ENCODE data around the gene SETD4.
"Not testable (repeated sequence)": the region's sequence is repeated elsewhere in the genome, so short reads cannot be mapped to it uniquely, and the experiment has no call there.

SETD4 gene, protein sequence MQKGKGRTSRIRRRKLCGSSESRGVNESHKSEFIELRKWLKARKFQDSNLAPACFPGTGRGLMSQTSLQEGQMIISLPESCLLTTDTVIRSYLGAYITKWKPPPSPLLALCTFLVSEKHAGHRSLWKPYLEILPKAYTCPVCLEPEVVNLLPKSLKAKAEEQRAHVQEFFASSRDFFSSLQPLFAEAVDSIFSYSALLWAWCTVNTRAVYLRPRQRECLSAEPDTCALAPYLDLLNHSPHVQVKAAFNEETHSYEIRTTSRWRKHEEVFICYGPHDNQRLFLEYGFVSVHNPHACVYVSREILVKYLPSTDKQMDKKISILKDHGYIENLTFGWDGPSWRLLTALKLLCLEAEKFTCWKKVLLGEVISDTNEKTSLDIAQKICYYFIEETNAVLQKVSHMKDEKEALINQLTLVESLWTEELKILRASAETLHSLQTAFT

DNA sequence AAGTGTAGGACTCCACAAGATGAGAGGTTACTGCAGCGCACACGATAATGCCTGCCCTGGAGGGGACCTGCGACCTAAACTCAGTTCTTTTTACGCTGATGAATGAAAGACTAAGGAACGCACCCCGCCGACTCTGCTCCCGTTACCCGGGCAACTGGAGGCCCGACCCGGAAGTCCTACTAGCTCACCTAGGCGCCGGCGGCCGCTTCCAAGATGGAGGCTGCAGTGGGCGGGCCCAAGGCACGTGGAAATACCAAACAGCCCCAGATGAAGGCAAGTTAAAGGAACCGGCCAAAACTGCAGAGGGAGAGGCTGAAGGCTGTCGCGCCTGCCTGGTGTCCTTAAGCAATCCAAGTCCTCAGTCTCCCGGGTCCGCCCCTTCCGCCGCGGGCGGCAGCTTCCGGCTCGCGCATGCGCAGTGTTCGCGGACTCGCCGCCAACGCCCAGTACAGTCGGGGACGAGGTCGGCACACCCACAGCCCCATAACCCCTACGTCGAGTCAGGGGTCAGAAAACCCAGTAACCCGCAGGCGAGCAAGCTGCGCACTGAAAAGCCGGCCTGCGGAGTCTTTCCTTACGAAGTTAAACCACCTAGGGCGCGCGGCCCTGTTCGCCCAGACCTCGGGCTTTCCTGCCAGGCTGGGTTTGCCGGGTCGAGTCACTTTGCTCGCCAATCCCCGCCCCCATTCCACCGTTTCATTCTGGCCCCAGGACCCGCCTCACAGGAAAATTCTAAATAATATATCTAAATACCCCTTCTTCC, at the start of gene SETD4:
Gene SETD4 (minus strand): TSS at position 368 of the 763 bp plus-strand sequence. CDS start 1,638 bp downstream, outside the sequence.
- peak; percentile 93 for DNase-seq (ENCODE audit: low spot score)

DNA sequence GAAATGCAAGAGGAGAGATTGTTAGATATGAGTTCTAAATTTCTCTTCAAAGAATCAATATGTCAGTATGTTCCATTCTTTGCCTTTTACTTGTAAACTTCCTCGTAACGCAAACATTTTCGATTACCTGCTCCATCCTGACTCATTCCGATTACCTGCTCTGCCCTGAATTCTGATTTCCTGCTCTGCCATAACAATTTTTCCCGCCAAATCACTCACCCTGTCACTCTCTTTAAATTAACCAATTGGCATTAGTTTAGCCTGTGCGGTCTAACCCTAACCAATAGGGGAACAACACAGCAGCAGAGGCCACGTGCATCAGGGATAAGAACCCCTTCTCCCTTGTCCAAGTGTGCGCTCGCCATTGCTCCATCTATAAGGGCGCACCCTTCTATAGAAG, 49.5 kb upstream of the SETD4 start:
- no peak for DNase-seq (ENCODE audit: low spot score)

DNA sequence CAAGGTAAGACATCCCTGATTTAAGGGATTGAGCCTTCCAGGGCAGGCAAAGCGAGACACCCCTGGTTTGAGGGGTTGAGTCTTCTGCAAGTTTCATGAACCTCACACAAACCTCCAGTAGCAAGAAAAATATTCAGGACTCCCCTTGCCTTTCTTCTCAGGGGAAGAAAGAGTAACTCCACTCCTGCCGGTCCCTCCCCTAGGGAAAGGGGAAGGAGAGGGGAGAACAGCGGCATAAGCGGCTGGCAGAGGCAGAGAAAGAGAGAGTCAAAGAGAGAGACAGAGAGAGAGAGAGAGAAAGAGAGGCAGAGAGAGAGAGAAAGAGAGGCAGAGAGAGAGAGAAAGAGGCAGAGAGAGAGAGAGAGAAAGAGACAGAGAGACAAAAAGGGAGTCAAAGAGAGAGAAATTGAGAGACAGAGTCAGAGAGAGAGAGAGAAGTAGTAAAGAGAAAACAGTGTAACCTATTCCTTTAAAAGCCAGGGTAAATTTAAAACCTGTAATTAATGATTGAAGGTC, 45.1 kb upstream of the SETD4 start:
- DNase-seq (ENCODE audit: low spot score) = no peak

DNA sequence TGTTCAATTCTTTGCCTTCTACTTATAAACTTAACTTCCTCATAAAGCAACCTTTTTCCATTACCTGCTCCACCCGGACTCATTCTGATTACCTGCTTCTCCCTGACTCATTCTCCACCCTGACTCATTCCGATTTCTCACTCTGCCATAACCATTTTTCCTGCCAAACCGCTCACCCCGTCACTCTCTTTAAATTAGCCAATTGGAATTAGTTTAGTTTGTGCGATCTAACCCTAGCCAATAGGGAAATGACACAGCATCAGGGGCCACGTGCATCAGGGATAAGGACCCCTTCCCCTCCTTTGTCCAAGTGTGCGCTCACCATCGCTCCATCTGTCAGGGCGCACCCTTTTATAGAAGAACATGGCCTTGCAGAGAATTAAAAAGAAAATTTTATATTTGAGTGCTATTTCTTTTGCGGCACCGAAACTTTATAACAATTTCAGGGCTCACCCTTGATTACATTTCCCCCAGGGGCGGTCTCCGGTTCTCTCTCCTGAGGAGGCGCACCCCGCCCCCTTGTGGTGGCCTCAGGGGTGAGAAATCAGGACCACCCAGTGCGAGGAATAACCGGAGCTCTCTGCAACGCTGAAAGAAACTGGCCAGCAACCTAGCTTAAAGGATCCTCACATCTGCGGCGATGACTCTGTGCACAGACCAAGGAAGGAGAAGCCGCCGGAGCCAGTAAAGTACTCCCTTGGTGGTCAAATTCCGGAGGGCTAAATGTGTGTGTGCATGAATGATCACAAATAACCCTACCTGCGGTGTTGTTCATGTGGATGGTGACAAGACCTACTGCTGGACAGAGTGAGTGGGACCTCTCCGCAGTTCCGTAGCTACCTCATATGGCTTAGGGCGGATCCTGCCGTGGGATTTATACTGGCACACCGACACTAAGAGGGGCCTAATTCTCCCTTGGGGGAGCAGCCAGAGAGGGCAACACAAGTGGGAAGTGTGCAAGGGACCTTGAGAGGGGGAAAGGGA, 44.3 kb upstream of the SETD4 start:
- DNase-seq (ENCODE audit: low spot score) = no peak

DNA sequence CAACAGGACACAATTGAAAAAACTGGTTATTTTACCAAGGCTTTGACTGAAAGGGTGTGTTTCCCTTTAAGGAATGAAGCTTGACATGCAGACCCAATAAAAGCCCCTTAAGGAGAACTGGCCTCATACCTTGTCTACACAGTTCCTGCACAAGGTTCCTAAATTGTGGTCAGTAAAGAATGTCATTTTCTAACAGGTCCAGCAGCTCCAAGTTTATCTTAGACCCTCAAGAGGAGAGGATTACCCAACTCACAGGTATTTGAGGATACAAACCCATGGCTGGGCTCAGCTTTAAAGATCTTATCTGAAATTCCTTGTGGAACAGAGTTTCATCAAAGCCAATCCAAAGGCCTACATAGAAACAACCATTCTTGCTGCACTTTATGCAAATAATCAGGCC, 43.1 kb upstream of the SETD4 start:
- DNase-seq (ENCODE audit: low spot score) = no peak

DNA sequence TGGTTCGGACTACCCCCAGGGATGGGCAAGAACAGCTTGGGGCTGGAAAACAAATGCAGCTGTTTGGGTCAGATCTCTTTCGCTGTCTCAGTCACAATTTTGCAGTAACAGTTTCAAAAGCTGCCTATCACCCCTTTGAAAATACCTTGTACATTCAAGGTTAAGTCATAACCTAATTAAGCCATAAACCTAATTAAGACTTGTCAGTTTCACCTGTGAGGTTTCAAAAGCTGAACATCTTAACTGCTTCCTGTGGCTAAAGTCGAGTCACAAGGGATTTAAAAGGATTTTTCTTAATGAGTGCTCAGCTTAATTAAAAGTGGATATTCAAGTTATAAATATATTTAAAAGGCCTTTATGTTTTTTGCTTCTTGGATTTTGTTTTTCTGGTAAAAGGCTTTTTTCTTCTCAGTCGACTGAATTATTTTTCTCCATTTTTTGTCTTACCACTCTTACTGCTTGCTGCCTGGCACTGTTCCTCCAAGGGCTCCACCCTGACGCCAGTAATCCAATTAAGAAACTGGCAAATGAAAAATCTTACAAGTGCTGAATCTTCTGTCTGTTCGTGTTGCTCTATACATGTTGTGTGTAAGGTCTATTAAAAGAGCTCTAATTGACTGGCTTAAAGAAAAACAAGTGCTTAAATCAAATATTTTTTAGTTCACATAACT, 40.8 kb upstream of the SETD4 start:
- no peak for DNase-seq (ENCODE audit: low spot score)

DNA sequence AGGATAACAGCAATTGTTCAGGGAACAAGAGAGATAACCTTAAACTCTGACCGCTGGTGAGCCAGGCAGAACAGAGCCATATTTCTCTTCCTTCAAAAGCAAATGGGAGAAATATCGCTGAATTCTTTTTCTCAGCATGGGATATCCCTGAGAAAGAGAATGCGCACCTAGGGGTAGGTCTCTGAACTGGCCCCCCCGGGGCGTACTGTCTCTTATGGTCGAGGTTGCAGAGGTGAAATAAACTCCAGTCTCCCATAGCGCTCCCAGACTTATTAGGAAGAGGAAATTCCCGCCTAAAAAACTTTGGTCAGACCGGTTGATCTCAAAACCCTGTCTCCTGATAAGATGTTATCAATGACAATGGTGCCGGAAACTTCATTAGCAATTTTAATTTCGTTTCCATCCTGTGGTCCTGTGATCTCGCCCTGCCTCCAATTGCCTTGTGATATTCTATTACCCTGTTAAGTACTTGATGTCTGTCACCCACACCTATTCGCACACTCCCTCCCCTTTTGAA, 39.4 kb upstream of the SETD4 start:
- not testable (repeated sequence) for DNase-seq (ENCODE audit: low spot score)

DNA sequence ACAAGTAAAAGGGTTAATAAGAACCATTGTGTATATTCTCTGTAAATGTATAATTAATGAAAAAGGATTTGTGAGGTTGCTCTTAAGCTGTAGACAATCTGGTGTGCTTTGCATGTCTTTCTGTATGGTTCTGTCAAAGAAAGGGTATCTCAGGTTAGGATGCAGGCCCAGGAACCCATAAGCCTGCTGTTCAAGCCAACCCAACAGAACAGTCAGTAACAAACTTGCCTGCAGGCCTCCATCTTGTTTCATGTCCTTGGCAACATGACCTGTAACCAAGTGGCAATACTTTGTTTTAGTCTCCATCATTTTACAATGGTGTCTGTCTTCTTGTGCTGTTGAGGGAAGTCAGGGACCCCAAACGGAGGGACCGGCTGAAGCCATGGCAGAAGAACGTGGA, 38.7 kb upstream of the SETD4 start:
- DNase-seq (ENCODE audit: low spot score) = no peak

DNA sequence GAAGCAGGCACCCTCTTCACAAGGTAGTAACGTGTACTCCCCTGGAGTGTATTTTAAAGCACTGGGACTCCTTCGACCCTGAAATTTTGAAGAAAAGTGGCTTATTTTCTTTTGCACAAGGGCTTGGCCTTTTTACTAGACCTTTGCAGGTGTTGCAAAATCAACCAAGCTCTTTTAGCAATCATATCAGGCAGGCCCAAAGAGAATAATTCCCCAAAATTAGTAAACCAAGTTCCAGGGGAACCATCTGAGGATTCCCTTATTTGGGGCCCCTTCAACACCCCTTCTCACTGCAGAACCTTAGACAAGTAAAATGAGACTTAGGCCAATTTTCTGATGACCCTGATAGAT, 37.8 kb upstream of the SETD4 start:
- DNase-seq (ENCODE audit: low spot score) = no peak

DNA sequence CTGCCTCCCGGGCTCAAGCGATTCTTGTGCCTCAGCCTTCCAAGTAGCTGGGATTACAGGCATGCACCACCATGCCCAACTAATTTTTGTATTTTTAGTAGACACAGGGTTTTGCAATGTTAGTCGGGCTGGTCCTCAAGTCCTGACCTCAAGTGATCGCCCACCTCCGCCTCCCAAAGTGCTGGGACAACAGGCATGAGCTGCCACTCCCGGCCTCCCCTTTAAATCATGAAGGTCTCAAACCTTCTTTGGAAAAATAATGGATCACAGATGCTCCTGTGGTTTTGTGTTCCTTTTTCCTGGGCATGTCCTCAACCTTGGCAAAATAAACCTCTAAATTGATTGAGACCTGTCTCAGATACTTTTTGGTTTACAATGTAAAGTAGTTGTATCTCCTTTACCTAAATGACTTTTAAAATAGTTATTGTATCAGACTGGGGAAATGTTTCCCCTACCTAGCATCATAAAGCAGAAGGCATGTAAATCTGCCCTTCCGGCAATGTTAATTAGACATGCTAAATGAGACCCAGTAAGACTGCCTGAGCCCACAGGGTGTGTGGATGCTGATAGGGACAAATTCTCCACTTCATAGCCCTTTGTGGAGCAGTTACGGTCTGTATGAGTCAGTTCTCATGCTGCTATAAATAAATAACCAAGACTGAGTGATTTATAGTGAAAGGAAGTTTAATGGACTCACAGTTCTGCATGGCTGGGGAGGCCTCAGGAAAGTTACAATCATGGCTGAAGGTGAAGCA, 37.3 kb upstream of the SETD4 start:
- no peak for DNase-seq (ENCODE audit: low spot score)

DNA sequence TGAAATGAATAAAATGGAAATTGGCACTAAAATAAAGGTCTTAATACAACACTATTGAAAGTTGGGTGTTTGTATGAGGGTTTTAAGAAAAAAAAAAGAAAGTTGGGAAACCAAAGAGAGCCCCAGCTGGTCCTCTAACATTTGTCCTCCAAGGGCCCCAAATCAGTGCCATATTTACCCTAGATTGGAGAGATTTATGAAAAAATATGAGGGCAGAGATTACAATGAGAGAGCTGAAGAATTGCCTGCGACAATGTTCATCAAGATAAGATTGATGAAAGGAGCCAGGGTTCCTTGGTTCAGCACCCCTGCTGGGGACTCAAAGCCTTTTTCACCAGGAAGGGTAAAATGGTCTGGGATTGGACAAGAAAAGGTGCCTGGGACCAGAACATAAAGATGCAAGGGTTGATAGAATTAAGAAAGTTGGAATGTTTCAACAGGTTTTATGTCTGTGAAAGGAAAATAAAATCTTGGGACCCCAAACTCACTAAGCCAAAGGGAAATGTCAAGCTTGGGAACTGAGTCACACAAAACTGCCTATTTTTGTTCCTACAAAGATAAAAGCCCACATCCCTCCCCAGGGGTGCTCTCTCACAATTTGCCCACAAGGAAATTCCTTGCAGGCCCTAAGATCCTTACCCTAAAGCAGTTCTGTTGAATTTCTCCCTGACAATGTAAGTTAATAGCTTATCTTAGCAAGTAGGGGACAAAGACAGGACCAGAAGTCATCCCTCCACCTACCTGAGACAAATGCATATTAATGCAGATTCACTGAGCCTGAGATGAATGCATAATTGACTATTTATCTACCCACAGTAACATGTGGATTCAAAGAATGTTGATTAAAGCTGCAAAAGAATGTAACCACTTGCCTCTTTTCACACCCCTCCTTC, 36.3 kb upstream of the SETD4 start:
- DNase-seq (ENCODE audit: low spot score) = no peak

DNA sequence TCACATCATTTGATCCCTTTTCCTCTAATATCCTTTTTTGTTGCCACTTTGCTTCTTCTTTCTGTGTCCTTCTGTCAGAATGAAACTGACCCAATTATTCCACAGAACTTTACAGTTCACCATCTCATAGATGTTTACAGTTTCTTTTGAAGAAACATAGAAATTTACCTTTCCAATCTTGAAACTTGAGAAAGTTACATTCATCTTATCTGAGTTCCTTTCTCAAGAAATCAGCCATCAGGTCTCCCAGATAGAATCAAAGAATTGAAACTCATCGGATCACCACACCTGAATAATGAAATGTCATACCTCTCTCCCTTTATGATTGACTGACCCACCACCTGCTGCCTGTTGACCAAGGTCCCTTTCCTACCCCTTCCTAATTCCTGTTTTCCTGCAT, 33.2 kb upstream of the SETD4 start:
- DNase-seq (ENCODE audit: low spot score) = no peak

DNA sequence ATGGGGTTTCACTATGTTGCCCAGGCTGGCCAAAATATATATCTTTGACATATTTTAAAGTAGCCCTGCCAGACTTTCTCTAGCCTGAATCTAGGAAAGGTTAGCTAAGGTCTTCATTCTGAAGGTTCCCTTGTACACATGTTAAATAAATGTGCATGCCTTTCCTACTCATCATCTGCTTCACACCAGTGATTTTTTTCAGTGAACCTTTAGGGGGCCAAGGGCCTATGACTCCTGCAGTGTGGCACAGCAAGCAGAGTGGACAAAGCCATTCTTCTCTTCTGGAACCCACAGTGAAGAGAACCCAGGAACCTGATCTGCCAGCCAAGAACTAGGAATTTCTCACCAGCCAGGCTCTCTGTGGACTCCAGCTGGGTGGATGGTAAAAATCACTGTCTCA, 32.4 kb upstream of the SETD4 start:
- DNase-seq (ENCODE audit: low spot score) = no peak

DNA sequence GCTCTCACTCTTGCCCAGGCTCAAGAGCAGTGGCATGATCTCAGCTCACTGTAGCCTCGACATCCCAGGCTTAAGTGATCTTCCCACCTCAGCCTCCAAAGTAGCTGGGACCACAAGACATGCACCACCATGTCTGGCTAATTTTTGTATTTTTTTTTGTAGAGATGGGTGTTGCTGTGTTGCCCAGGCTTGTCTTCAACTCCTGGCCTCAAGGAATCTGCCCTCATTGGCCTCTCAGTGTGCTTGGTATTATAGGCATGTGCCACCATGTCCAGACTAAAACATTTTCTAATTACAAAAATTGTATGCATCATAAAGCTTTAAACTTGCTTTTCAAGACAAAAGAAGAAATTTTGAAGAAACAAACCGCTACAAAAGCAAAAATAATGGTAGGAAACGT, 29.6 kb upstream of the SETD4 start:
- DNase-seq (ENCODE audit: low spot score) = no peak

DNA sequence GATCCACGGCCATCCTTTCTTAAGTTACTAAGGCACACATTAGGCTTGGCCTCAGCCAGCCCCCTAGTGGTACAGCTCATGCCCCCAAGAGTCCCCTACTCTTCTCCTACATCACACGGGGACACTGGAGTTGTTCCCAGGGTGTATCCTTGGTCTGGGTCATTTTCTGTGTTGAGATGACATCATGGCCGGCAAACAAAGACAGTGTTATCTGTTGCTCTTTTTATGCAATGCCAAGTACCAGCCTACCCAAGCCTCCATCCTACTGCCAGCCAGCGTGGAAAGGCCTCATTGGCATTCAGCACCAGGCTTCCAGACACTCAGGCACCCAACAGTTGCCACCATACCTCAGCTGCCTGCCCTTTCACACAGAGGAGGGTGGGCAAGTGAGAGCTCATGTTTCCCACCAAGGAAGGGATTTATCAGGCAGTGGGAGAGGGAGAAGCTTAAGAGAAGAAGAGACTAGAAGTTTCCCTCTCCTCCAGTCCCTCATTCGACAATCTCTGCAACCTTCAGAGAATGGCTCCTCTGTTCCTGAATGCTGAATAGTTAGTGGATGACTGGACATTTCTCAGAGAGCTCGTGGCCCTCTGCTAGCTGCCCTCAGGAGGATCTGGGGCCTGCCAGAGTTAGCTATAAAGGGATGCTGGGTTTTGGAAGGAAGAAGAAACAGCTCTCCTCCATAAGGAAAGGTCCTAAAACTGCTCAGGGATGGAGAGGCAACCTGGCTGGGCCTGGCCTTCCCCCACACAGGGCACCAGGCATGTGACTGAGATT, 27.2 kb upstream of the SETD4 start:
- DNase-seq (ENCODE audit: low spot score) = no peak

DNA sequence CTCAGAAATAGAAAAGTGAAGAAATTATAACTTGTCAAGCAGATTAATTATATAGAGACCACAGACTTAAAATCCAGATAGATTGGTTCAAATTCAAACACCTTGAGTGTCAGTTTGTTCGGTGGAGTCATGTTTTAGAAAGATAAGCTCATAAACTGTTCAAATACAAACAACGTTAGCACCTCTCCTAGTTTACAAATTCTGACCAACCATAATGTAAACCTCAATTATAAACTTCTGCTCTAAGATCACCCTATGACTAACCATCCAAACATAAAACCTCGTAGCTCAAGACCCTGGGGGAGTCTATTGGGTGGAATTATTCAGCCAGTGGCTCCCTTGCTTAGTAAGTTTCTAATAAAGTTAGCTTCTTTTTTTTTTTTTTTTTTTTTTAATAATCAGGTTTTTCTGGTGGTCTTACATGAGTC, 21.9 kb upstream of the SETD4 start:
- no peak for DNase-seq (ENCODE audit: low spot score)

DNA sequence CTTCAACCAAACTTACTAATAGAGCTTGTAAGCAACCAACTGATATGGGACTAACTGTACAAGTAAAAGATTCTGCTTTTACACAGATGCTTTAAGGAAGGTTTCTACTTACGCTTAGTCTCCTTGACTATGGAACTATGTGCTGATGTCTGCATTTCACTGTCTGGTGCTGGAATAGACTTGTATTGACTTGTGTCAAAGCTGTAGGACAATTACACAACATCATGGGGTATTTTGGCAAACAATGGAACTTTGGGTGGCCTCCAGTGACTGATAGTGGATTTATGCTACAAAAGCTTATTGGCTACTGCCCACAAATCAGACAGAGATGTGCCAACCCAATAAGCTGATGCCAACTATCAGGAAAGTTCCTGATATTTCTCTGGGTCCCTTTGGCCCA, 20.1 kb upstream of the SETD4 start:
- no peak for DNase-seq (ENCODE audit: low spot score)

DNA sequence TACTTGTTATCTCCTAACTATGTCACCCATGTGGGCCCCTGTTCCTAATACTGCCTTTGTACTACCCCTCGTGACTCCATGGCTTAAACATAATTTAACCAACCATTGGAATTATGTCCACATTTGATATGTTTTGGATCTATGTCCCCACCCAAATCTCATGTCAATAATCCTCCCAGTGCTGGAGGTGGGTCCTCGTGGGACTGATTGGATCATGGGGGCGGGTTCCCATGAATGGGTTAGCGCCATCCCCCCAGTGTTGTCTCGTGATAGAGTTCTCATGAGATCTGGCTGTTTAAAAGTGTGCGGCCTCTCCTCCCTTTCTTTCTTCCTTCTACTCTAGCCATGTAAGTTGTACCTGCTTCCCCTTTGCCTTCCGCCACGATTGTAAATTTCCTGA, 19.3 kb upstream of the SETD4 start:
- DNase-seq (ENCODE audit: low spot score) = no peak

Data from LoVo (cell line).